Naive thymus-derived CD4-positive, alpha-beta T cell (primary cell): ENCODE results near the gene SNX13. TPM values are rescaled to one million over a fixed set of nuclear protein-coding genes. Genes with fewer than 3 reads are reported as not detected.

Source experiments
- ATAC-seq: fragments of 150-1000 bp; cut with Tn5 transposase; 2 replicates; pipeline ENCODE4 v1.10.0; 2021; ENCODE audit warnings: mild to moderate bottlenecking, moderate library complexity
- CTCF ChIA-PET: fragments of 350-600 bp; sonication (Branson Sonifier 250); formaldehyde crosslinking; loops from one replicate; lab custom pipeline; 2021; ENCODE audit warnings: antibody characterized with exemption; lab: Charles Lee
- POLR2A ChIA-PET: fragments of 350-600 bp; sonication (Branson Sonifier 250); formaldehyde crosslinking; loops from one replicate; lab custom pipeline; 2021; ENCODE audit warnings: antibody characterized with exemption, inconsistent platforms; lab: Charles Lee
- DNase-seq, 9 donors: peaks; one replicate each; pipeline versions ENCODE4 v3.0.0 to v3.0.0-alpha.2; 2020 to 2022; ENCODE audit warnings: mixed read lengths in 1 of 9
- H3K27ac ChIP-seq: one replicate; pipeline ENCODE4 v1.7.0; 2013; ENCODE audit warnings: mild to moderate bottlenecking, low read depth, low read length, moderate library complexity
- H3K27me3 ChIP-seq, 2 donors: one replicate each; pipeline ENCODE4 v1.7.0; 2013; ENCODE audit warnings: low read length in 2 of 2, mild to moderate bottlenecking in 2 of 2, moderate library complexity in 2 of 2; ENCODE audit not compliant: control insufficient read depth in 2 of 2, insufficient read depth in 2 of 2
- H3K36me3 ChIP-seq, 3 experiments: 1 replicate in 2 of 3; 2 replicates in 1 of 3; pipeline ENCODE4 v1.7.0; 2013; ENCODE audit warnings: low read length in 3 of 3, mild to moderate bottlenecking in 3 of 3, moderate library complexity in 1 of 3; ENCODE audit not compliant: insufficient read depth in 3 of 3, control insufficient read depth in 2 of 3
- H3K4me1 ChIP-seq, 2 donors: one replicate each; pipeline ENCODE4 v1.7.0; 2013; ENCODE audit warnings: low read length in 2 of 2, mild to moderate bottlenecking in 2 of 2, moderate library complexity in 1 of 2; ENCODE audit not compliant: control insufficient read depth in 2 of 2, insufficient read depth in 2 of 2
- H3K4me3 ChIP-seq: 2 replicates; pipeline ENCODE4 v1.7.0; 2013; ENCODE audit warnings: mild to moderate bottlenecking, low read length
- H3K9me3 ChIP-seq, 3 experiments: 1 replicate in 2 of 3; 2 replicates in 1 of 3; pipeline ENCODE4 v1.7.0; 2013; ENCODE audit warnings: low read length in 3 of 3; ENCODE audit not compliant: control insufficient read depth in 2 of 3
- H3K27ac Mint-ChIP-seq, 9 donors: one replicate each; pipeline ENCODE4 v1.8.0; 2020 to 2022; ENCODE audit warnings: mixed read lengths in 9 of 9, mild to moderate bottlenecking in 8 of 9, moderate library complexity in 5 of 9, inconsistent platforms in 2 of 9
- H3K27me3 Mint-ChIP-seq, 5 donors: one replicate each; pipeline ENCODE4 v1.8.0; 2021 to 2022; ENCODE audit warnings: mixed read lengths in 5 of 5, mild to moderate bottlenecking in 1 of 5
- H3K36me3 Mint-ChIP-seq, 5 donors: one replicate each; pipeline ENCODE4 v1.8.0; 2020 to 2022; ENCODE audit warnings: mixed read lengths in 5 of 5, mild to moderate bottlenecking in 3 of 5, inconsistent platforms in 1 of 5
- H3K4me1 Mint-ChIP-seq, 7 donors: one replicate each; pipeline ENCODE4 v1.8.0; 2020 to 2022; ENCODE audit warnings: mixed read lengths in 7 of 7, mild to moderate bottlenecking in 3 of 7, inconsistent platforms in 1 of 7
- H3K4me3 Mint-ChIP-seq, 10 donors: one replicate each; pipeline ENCODE4 v1.8.0; 2020 to 2022; ENCODE audit warnings: mild to moderate bottlenecking in 10 of 10, mixed read lengths in 10 of 10, moderate library complexity in 6 of 10, inconsistent platforms in 2 of 10
- H3K9me3 Mint-ChIP-seq, 11 donors: one replicate each; pipeline ENCODE4 v1.8.0; 2020 to 2022; ENCODE audit warnings: mixed read lengths in 11 of 11, mild to moderate bottlenecking in 4 of 11, inconsistent platforms in 1 of 11, moderate library complexity in 1 of 11
- intact Hi-C, 2 donors: fragments of 100-400 bp; cut with micrococcal nuclease; formaldehyde crosslinking; loops; one replicate each; pipeline ENCODE4 v1.15.1; 2023
- polyA plus RNA-seq, 2 donors: library from polyadenylated mRNA; unstranded; fragments of 300-500 nt; fragmentation: Illumina TruSeq; gene quantifications; one replicate each; pipeline ENCODE4 v1.2.3, GENCODE V29; 2021
- total RNA-seq, 6 experiments: library from RNA in 5 of 6; stranded (reverse) in 5 of 6; gene quantifications; 1 replicate in 5 of 6; 2 replicates in 1 of 6; pipeline ENCODE4 v1.2.3 and lab custom pipeline; 2021 to 2026

The SNX13 gene
- total and polyA plus RNA-seq, 7 experiments from 2014 or later, result 10.4 to 40.9 (median 28.5) TPM

GRCh38 chr7:17940951-17941431 lies 697 bp upstream of the SNX13 start:
- intact Hi-C loops, result loop anchor here (1.0 to 5.0 kb wide), 11 partner anchors 94 to 1768 kb away; partner anchors contain the start of genes ANKMY2 (in 2 of the 2), CRPPA (in 1 of the 2) and POLR1F (in 1 of the 2)
- DNase-seq (peak in 7 of 9 donors; percentile 14 to 43 (median 30)), ATAC-seq (no peak)
- Histone ChIP-seq H3K36me3 (peaks cover 0 to 10% (median 0%) of the 10 kb centered on the region in 3 experiments), H3K27me3 (no peaks in the 10 kb centered on the region), H3K9me3 (no peaks in the 10 kb centered on the region), H3K4me3 (peak overlapping the region; percentile 90), H3K27ac (peak overlapping the region; percentile 95), H3K4me1 (peaks cover 12 to 18% of the 10 kb centered on the region in 2 donors)
- H3K27ac Mint-ChIP-seq, result peak overlapping the region; percentile 91 to 99 (median 98)
- ChIA-PET CTCF (no interaction called here), POLR2A (interaction anchor here (0.7 kb wide), 1 partner anchor 12 kb away, joined by 3 read pairs; no protein-coding TSS in a partner anchor)
- H3K9me3 Mint-ChIP-seq, result peaks cover 0 to 2% (median 0%) of the 10 kb centered on the region in 11 donors
- H3K4me1 Mint-ChIP-seq, result peaks cover 34 to 51% (median 46%) of the 10 kb centered on the region in 7 donors
- H3K36me3 Mint-ChIP-seq, result peaks cover 0 to 5% (median 0%) of the 10 kb centered on the region in 5 donors
- H3K27me3 Mint-ChIP-seq, result peaks cover 0 to 23% (median 0%) of the 10 kb centered on the region in 5 donors
- H3K4me3 Mint-ChIP-seq, result peak overlapping the region; percentile 98 to 99 (median 99)

GRCh38 chr7:17939606-17940301 lies 540 bp downstream of the SNX13 start:
- ChIA-PET POLR2A (no interaction called here), CTCF (no interaction called here)
- Histone ChIP-seq H3K27me3 (no peaks in the 10 kb centered on the region), H3K36me3 (peaks cover 0 to 10% (median 0%) of the 10 kb centered on the region in 3 experiments), H3K4me1 (peaks cover 17 to 19% of the 10 kb centered on the region in 2 donors), H3K27ac (peak overlapping the region; percentile 95), H3K9me3 (no peaks in the 10 kb centered on the region), H3K4me3 (peak overlapping the region; percentile 90)
- ATAC-seq (peak; percentile 60), DNase-seq (peak in 2 of 9 donors; percentile 41 to 56)
- peak overlapping the region; percentile 98 to 99 (median 99) for H3K4me3 Mint-ChIP-seq
- intact Hi-C loops, result loop anchor here (1.0 to 10.0 kb wide), 14 partner anchors 92 to 1770 kb away; partner anchors contain the start of genes ANKMY2 (in 2 of the 2), POLR1F (in 2 of the 2), AHR (in 1 of the 2) and CRPPA (in 1 of the 2)
- peaks cover 0 to 2% (median 0%) of the 10 kb centered on the region in 11 donors for H3K9me3 Mint-ChIP-seq
- H3K36me3 Mint-ChIP-seq, result peaks cover 0 to 7% (median 5%) of the 10 kb centered on the region in 5 donors
- peak overlapping the region; percentile 91 to 99 (median 98) for H3K27ac Mint-ChIP-seq
- H3K4me1 Mint-ChIP-seq, result peaks cover 39 to 64% (median 56%) of the 10 kb centered on the region in 7 donors
- peaks cover 0 to 19% (median 0%) of the 10 kb centered on the region in 5 donors for H3K27me3 Mint-ChIP-seq

GRCh38 chr7:17939211-17939605 lies 1.1 kb downstream of the SNX13 start:
- no peaks in the 10 kb centered on the region for H3K27me3 ChIP-seq
- H3K27ac ChIP-seq, result peak overlapping the region; percentile 95
- POLR2A ChIA-PET, result no interaction called here
- Mint-ChIP-seq H3K27ac (peak overlapping the region; percentile 91 to 99 (median 98)), H3K9me3 (peaks cover 0 to 2% (median 0%) of the 10 kb centered on the region in 11 donors), H3K4me1 (peaks cover 44 to 69% (median 62%) of the 10 kb centered on the region in 7 donors), H3K27me3 (peaks cover 0 to 16% (median 0%) of the 10 kb centered on the region in 5 donors), H3K4me3 (peak overlapping the region; percentile 98 to 99 (median 99)), H3K36me3 (peaks cover 0 to 10% (median 5%) of the 10 kb centered on the region in 5 donors)
- CTCF ChIA-PET, result no interaction called here
- peak in 3 of 9 donors; percentile 5 to 12 (median 8) for DNase-seq
- H3K36me3 ChIP-seq, result peaks cover 0 to 10% (median 0%) of the 10 kb centered on the region in 3 experiments
- H3K4me3 ChIP-seq, result peak overlapping the region; percentile 90
- no peaks in the 10 kb centered on the region for H3K9me3 ChIP-seq
- no peak for ATAC-seq
- H3K4me1 ChIP-seq, result peaks cover 22 to 23% of the 10 kb centered on the region in 2 donors
- intact Hi-C loops, result loop anchor here (1.0 to 10.0 kb wide), 3 partner anchors 641 to 1766 kb away; partner anchors contain the start of genes AHR (in 1 of the 2) and POLR1F (in 1 of the 2)

- Mint-ChIP-seq H3K4me3 (peak overlapping the region; percentile 13 to 99 (median 98)), H3K27ac (peak overlapping the region in 3 of 9 donors; percentile 3 to 91 (median 6)), H3K9me3 (peaks cover 0 to 2% (median 0%) of the 10 kb centered on the region in 11 donors), H3K4me1 (peaks cover 53 to 84% (median 75%) of the 10 kb centered on the region in 7 donors), H3K36me3 (peaks cover 0 to 10% (median 5%) of the 10 kb centered on the region in 5 donors), H3K27me3 (peaks cover 0 to 10% (median 0%) of the 10 kb centered on the region in 5 donors)
- Histone ChIP-seq H3K9me3 (no peaks in the 10 kb centered on the region), H3K27ac (no peak overlapping the region), H3K27me3 (no peaks in the 10 kb centered on the region), H3K4me1 (peaks cover 23 to 24% of the 10 kb centered on the region in 2 donors), H3K4me3 (no peak overlapping the region), H3K36me3 (peaks cover 0 to 10% (median 0%) of the 10 kb centered on the region in 3 experiments)
- intact Hi-C loops, result loop anchor here (1.0 to 10.0 kb wide), 3 partner anchors 8 to 1767 kb away; partner anchors contain the start of gene POLR1F (in 1 of the 2)
- no peak for ATAC-seq
- ChIA-PET POLR2A (interaction anchor here (1.1 kb wide), 1 partner anchor 11 kb away, joined by 5 read pairs; no protein-coding TSS in a partner anchor), CTCF (interaction anchor here (0.6 kb wide), 1 partner anchor 729 kb away, joined by 3 read pairs; no protein-coding TSS in a partner anchor)
- no peak for DNase-seq
Measured at GRCh38 chr7:17937506-17938120, 2.7 kb downstream of the SNX13 start.

GRCh38 chr7:17936321-17936720 lies 4.0 kb downstream of the SNX13 start:
- ChIA-PET CTCF (no interaction called here), POLR2A (no interaction called here)
- Mint-ChIP-seq H3K4me1 (peaks cover 55 to 83% (median 74%) of the 10 kb centered on the region in 7 donors), H3K27me3 (peaks cover 0 to 2% (median 0%) of the 10 kb centered on the region in 5 donors), H3K4me3 (peak overlapping the region in 6 of 10 donors; percentile 24 to 99 (median 36)), H3K9me3 (peaks cover 0 to 2% (median 0%) of the 10 kb centered on the region in 11 donors), H3K36me3 (peaks cover 0 to 12% (median 5%) of the 10 kb centered on the region in 5 donors), H3K27ac (no peak overlapping the region)
- intact Hi-C loops, result loop anchor here in 1 of 2 donors (10.0 kb wide), 2 partner anchors 1012 to 1768 kb away; partner anchors contain the start of gene POLR1F
- Histone ChIP-seq H3K4me1 (peaks cover 23 to 24% of the 10 kb centered on the region in 2 donors), H3K27me3 (no peaks in the 10 kb centered on the region), H3K27ac (no peak overlapping the region), H3K4me3 (no peak overlapping the region), H3K36me3 (peaks cover 0 to 10% (median 0%) of the 10 kb centered on the region in 3 experiments), H3K9me3 (no peaks in the 10 kb centered on the region)
- DNase-seq, result no peak
- no peak for ATAC-seq
